SK-N-SH treated with all-trans-retinoic acid at 6 μM for 48 hours (cell line): Measurements from ENCODE around the gene CCDC170.

Experiments
- ATAC-seq: fragments of 200-7000 bp; cut with Tn5 transposase; 3 replicates; pipeline ENCODE4 v1.9.1; 2020; ENCODE audit warnings: mild to moderate bottlenecking, moderate library complexity
- ARNTL ChIP-seq: fragments of 450-650 bp; formaldehyde crosslinking; IDR thresholded peaks from 2 replicates; pipeline ENCODE4 v1.5.0; 2020; ENCODE audit warnings: low read depth, mild to moderate bottlenecking, moderate library complexity, borderline replicate concordance
- BACH2 ChIP-seq: fragments of 250-450 bp; sonication (Bioruptor Pico); IDR thresholded peaks from 2 replicates; pipeline ENCODE4 v1.9.0; 2021; ENCODE audit warnings: mild to moderate bottlenecking, borderline replicate concordance
- CREB5 ChIP-seq: fragments of 250-450 bp; sonication (Bioruptor Pico); IDR thresholded peaks from 2 replicates; pipeline ENCODE4 v1.5.1; 2020; ENCODE audit warnings: low read depth, mild to moderate bottlenecking, moderate library complexity
- CSDC2 ChIP-seq: fragments of 250-450 bp; sonication (Bioruptor Pico); IDR thresholded peaks from 2 replicates; pipeline ENCODE4 v1.5.0; 2020; ENCODE audit warnings: mild to moderate bottlenecking, moderate library complexity
- CSRNP3 ChIP-seq: fragments of 250-450 bp; sonication (Bioruptor Pico); IDR thresholded peaks from 2 replicates; pipeline ENCODE4 v1.5.1; 2021; ENCODE audit warnings: mild to moderate bottlenecking, moderate library complexity
- ESRRG ChIP-seq: fragments of 250-450 bp; sonication (Bioruptor Pico); IDR thresholded peaks from 2 replicates; pipeline ENCODE4 v1.6.1; 2021; ENCODE audit warnings: mild to moderate bottlenecking
- GLIS3 ChIP-seq: fragments of 250-450 bp; sonication (Bioruptor Pico); IDR thresholded peaks from 2 replicates; pipeline ENCODE4 v1.5.0; 2020; ENCODE audit warnings: mild to moderate bottlenecking, moderate library complexity
- ISL1 ChIP-seq: fragments of 250-450 bp; sonication (Bioruptor Pico); IDR thresholded peaks from 2 replicates; pipeline ENCODE4 v2.1.2; 2022; ENCODE audit warnings: mild to moderate bottlenecking, moderate library complexity
- OSR1 ChIP-seq: fragments of 250-450 bp; sonication (Bioruptor Pico); IDR thresholded peaks from 2 replicates; pipeline ENCODE4 v1.8.0; 2022; ENCODE audit warnings: moderate library complexity, mild to moderate bottlenecking, inconsistent platforms
- PATZ1 ChIP-seq: fragments of 250-450 bp; sonication (Bioruptor Pico); IDR thresholded peaks from 2 replicates; pipeline ENCODE4 v1.8.0; 2020; ENCODE audit warnings: mild to moderate bottlenecking, moderate library complexity, borderline replicate concordance
- PPARA ChIP-seq: fragments of 250-450 bp; sonication (Bioruptor Pico); IDR thresholded peaks from 2 replicates; pipeline ENCODE4 v1.5.0; 2020; ENCODE audit warnings: mild to moderate bottlenecking, borderline replicate concordance
- RARB ChIP-seq: fragments of 250-450 bp; sonication (Bioruptor Pico); IDR thresholded peaks from 2 replicates; pipeline ENCODE4 v1.8.0; 2021; ENCODE audit warnings: mild to moderate bottlenecking, moderate library complexity
- SNAI2 ChIP-seq: fragments of 250-450 bp; sonication (Bioruptor Pico); IDR thresholded peaks from 2 replicates; pipeline ENCODE4 v1.5.0; 2020; ENCODE audit warnings: mild to moderate bottlenecking, moderate library complexity
- TCF4 ChIP-seq: fragments of 250-450 bp; sonication (Bioruptor Pico); IDR thresholded peaks from 2 replicates; pipeline ENCODE4 v1.8.0; 2021; ENCODE audit warnings: mild to moderate bottlenecking, moderate library complexity, borderline replicate concordance
- TOX ChIP-seq: fragments of 250-450 bp; sonication (Bioruptor Pico); IDR thresholded peaks from 2 replicates; pipeline ENCODE4 v1.8.0; 2021; ENCODE audit warnings: mild to moderate bottlenecking, moderate library complexity, borderline replicate concordance
- ZC3H10 ChIP-seq: fragments of 250-450 bp; sonication (Bioruptor Pico); IDR thresholded peaks from 2 replicates; pipeline ENCODE4 v1.5.1; 2021; ENCODE audit warnings: mild to moderate bottlenecking, moderate library complexity
- ZFP30 ChIP-seq: fragments of 450-650 bp; formaldehyde crosslinking; IDR thresholded peaks from 2 replicates; pipeline ENCODE4 v1.5.0; 2022; ENCODE audit warnings: mild to moderate bottlenecking, moderate library complexity
- ZNF565 ChIP-seq: fragments of 450-650 bp; formaldehyde crosslinking; conservative IDR thresholded peaks from 2 replicates; pipeline ENCODE4 v1.5.0; 2020; ENCODE audit warnings: low read depth, mild to moderate bottlenecking, moderate library complexity
- ZNF70 ChIP-seq: fragments of 450-650 bp; formaldehyde crosslinking; IDR thresholded peaks from 2 replicates; pipeline ENCODE4 v1.5.0; 2020; ENCODE audit warnings: mild to moderate bottlenecking, moderate library complexity
- ZNF8 ChIP-seq: fragments of 450-650 bp; formaldehyde crosslinking; IDR thresholded peaks from 2 replicates; pipeline ENCODE4 v1.5.0; 2020; ENCODE audit warnings: mild to moderate bottlenecking, moderate library complexity
- TF ChIP-seq, protein P1 (sequence below): fragments of 250-450 bp; sonication (Bioruptor Pico); IDR thresholded peaks from 2 replicates; pipeline ENCODE4 v1.8.0; 2021; ENCODE audit warnings: low read depth, mild to moderate bottlenecking, moderate library complexity, borderline replicate concordance
- TF ChIP-seq, protein P2 (sequence below): fragments of 250-450 bp; sonication (Bioruptor Pico); IDR thresholded peaks from 2 replicates; pipeline ENCODE4 v1.5.0; 2020; ENCODE audit warnings: mild to moderate bottlenecking, moderate library complexity

CCDC170 gene

GRCh38 chr6:151641028-151641427, 147.2 kb downstream of the CCDC170 start (continued):
- TF ChIP-seq CREB5 (CRISPR knock-in tag) (no peak), CSDC2 (no peak)

GRCh38 chr6:151647976-151648639, 154.3 kb downstream of the CCDC170 start:
- TF ChIP-seq ZNF8 (no peak), ZFP30 (CRISPR knock-in tag) (no peak), PPARA (CRISPR knock-in tag) (no peak), ESRRG (CRISPR knock-in tag) (no peak)
- peak; percentile 62 for ATAC-seq

DNA sequence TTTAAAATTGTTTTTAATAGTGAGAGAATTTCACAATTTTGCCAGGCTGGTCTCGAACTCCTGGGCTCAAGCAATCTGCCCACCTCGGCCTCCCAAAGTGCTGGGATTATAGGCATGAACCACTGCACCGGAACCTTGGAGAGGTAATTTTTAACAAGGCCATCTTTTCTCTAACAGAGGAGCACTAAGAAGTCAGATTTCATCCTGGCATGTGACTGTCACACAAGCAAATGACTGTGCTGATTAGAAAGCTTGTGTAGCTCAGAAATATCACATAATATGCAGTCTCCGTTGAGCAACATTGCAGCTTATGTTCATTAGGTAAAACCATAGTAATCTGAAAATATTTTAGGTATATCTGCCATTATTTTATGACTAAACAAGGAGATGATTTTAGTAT, 156.0 kb downstream of the CCDC170 start:
- TF ChIP-seq PPARA (CRISPR knock-in tag) (no peak), ZC3H10 (no peak), OSR1 (CRISPR knock-in tag) (no peak), TOX (CRISPR knock-in tag) (no peak)

DNA sequence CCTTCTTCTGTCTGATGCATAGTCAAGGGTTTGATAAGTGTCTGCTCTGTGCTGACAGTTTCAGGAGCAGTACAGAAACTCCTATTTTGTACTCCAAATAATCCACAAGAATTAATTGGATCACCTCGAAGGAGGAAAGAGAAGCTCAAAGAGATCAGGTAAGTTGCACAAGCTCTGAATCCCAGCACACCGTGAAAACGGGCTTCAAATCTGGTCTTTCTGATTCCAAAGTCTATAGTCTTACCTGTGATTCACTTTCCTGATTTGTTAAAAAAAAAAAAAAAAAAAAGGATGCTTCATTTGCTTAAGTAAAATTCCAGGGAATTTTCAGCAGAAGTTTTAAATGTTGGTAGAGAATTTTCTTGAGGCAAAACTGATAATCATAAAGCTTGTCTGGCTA, 157.8 kb downstream of the CCDC170 start:
- no peak for ATAC-seq
- TF ChIP-seq CSRNP3 (CRISPR knock-in tag) (no peak), SNAI2 (no peak), ARNTL (no peak), ZNF8 (no peak), GLIS3 (no peak), OSR1 (CRISPR knock-in tag) (no peak), RARB (no peak), BACH2 (CRISPR knock-in tag) (no peak), PPARA (CRISPR knock-in tag) (no peak), ISL1 (CRISPR knock-in tag) (no peak), ZNF70 (no peak), ZNF565 (CRISPR knock-in tag) (no peak), TCF4 (no peak), CSDC2 (no peak), PATZ1 (CRISPR knock-in tag) (no peak), ZFP30 (CRISPR knock-in tag) (no peak)
- TF ChIP-seq, protein P1, sequence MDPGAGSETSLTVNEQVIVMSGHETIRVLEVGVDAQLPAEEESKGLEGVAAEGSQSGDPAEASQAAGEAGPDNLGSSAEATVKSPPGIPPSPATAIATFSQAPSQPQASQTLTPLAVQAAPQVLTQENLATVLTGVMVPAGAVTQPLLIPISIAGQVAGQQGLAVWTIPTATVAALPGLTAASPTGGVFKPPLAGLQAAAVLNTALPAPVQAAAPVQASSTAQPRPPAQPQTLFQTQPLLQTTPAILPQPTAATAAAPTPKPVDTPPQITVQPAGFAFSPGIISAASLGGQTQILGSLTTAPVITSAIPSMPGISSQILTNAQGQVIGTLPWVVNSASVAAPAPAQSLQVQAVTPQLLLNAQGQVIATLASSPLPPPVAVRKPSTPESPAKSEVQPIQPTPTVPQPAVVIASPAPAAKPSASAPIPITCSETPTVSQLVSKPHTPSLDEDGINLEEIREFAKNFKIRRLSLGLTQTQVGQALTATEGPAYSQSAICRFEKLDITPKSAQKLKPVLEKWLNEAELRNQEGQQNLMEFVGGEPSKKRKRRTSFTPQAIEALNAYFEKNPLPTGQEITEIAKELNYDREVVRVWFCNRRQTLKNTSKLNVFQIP (CRISPR knock-in tag) = no peak
- TF ChIP-seq, protein P2, sequence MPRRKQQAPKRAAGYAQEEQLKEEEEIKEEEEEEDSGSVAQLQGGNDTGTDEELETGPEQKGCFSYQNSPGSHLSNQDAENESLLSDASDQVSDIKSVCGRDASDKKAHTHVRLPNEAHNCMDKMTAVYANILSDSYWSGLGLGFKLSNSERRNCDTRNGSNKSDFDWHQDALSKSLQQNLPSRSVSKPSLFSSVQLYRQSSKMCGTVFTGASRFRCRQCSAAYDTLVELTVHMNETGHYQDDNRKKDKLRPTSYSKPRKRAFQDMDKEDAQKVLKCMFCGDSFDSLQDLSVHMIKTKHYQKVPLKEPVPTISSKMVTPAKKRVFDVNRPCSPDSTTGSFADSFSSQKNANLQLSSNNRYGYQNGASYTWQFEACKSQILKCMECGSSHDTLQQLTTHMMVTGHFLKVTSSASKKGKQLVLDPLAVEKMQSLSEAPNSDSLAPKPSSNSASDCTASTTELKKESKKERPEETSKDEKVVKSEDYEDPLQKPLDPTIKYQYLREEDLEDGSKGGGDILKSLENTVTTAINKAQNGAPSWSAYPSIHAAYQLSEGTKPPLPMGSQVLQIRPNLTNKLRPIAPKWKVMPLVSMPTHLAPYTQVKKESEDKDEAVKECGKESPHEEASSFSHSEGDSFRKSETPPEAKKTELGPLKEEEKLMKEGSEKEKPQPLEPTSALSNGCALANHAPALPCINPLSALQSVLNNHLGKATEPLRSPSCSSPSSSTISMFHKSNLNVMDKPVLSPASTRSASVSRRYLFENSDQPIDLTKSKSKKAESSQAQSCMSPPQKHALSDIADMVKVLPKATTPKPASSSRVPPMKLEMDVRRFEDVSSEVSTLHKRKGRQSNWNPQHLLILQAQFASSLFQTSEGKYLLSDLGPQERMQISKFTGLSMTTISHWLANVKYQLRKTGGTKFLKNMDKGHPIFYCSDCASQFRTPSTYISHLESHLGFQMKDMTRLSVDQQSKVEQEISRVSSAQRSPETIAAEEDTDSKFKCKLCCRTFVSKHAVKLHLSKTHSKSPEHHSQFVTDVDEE = no peak

More for the DNA sequence above, 156.0 kb downstream of the CCDC170 start:
- ATAC-seq = no peak
